GM12891 (cell line): Measurements from ENCODE around the gene BOC.

ENCODE experiments used
- DNase-seq: peaks from one replicate; pipeline ENCODE4 v3.0.0; 2011; ENCODE audit warnings: low spot score; ENCODE audit not compliant: insufficient read length
- FAIRE-seq: peaks from 2 replicates; lab custom pipeline; 2011; peaks lifted over from hg19 to GRCh38; lab: Jason Lieb, UNC
- PAX5 ChIP-seq: IDR thresholded peaks from 2 replicates; pipeline ENCODE4 v1.6.1; 2011; ENCODE audit warnings: low read length, moderate library complexity, mild to moderate bottlenecking; ENCODE audit not compliant: insufficient read depth, severe bottlenecking
- POLR2A ChIP-seq: IDR thresholded peaks from 2 replicates; pipeline ENCODE4 v1.6.1; 2011; ENCODE audit warnings: low read depth, low read length, control low read depth
- POLR2AphosphoS5 ChIP-seq: IDR thresholded peaks from 2 replicates; pipeline ENCODE4 v1.6.1; 2011; ENCODE audit warnings: low read depth, low read length, control low read depth
- POU2F2 ChIP-seq: IDR thresholded peaks from 2 replicates; pipeline ENCODE4 v1.6.1; 2011; ENCODE audit warnings: low read depth, mild to moderate bottlenecking, control low read depth, low read length, moderate library complexity
- SPI1 ChIP-seq: IDR thresholded peaks from 2 replicates; pipeline ENCODE4 v1.6.1; 2011; ENCODE audit warnings: low read depth, low read length, control low read depth
- TAF1 ChIP-seq: IDR thresholded peaks from 2 replicates; pipeline ENCODE4 v1.6.1; 2011; ENCODE audit warnings: low read depth, low read length, control low read depth

Gene BOC

DNA sequence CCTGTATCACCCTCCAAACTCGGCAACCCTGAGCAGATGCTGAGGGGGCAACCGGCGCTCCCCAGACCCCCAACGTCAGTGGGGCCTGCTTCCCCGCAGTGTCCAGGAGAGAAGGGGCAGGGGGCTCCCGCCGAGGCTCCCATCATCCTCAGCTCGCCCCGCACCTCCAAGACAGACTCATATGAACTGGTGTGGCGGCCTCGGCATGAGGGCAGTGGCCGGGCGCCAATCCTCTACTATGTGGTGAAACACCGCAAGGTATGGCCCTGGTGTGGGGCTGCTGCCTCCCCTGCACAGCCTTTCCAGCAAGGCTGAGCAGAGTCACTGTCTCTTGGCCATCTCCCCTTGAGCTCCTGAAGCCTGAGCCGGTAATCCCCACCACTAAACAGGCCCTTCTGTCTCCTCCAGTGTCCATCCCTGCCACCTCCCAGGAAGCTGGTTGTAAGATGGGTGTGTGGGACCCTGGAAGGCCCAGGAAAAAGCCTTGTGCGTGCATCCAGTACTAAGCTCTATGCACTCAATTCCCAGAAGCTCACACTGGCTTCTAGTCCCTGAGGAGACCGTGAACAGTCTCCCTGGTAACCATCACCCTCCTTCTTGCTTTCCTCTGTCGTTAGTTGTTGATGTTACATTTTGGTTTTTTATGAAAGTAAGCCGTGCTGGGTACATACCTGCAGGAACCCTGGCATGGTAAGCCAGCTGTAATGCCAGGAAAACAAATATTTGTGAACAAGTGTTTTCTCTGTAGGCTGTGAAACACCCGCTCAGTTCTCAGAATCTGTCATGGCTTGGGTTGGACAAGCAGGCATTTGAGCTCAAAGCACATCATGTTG is 63.3 kb downstream of the BOC start:
- DNase-seq (no peak), FAIRE-seq (no peak)
- TF ChIP-seq POU2F2: no peak

DNA sequence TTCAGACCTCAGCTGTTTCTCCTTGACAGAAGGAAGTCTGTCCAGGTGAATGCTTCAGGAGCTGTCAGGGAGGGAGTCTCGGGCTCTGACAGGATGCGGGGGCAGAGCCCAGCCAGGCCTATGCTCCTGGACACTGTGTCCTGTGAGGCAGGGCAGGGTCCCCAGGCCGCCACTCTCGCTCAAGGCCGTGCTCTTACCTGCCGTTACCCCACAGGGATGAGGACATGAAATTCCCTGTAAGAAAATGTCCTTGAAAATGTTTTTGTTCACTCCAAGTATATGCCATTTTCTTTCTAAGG is 63.9 kb downstream of the BOC start:
- no peak for FAIRE-seq
- TF ChIP-seq PAX5: no peak
- TF ChIP-seq TAF1: no peak
- TF ChIP-seq POLR2A: no peak
- no peak for TF ChIP-seq POLR2AphosphoS5
- TF ChIP-seq POU2F2: no peak
- TF ChIP-seq SPI1: no peak

GRCh38 chr3:113275583-113275928 is 64.2 kb downstream of the BOC start:
- TF ChIP-seq POLR2AphosphoS5 (no peak), POLR2A (no peak), POU2F2 (no peak), TAF1 (no peak), SPI1 (no peak), PAX5 (no peak)
- FAIRE-seq (no peak), DNase-seq (no peak)

More for the DNA sequence above, 63.9 kb downstream of the BOC start:
- DNase-seq: no peak

GRCh38 chr3:113275929-113276750 is 64.8 kb downstream of the BOC start:
- no peak for TF ChIP-seq POLR2A
- no peak for TF ChIP-seq POU2F2
- TF ChIP-seq SPI1: peak; percentile 84
- no peak for TF ChIP-seq POLR2AphosphoS5
- FAIRE-seq (peak; percentile 95), DNase-seq (peak; percentile 56)

DNA sequence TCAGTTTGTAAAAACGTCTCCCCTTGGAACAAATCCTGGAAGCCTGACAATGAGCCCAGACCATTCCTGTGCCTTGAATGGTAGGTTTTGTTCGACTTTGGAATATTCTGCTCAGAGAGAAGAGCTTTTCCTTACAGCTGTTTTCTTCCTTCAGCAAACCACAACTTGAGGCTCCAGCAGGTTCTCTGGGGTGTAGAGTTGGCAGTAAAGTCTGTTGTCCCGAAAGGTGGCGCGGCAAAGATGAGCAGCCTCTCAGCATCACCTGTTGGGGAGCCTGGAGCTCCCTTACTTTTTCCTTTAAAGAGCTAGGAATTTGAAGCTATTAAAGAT is 65.4 kb downstream of the BOC start:
- DNase-seq (no peak), FAIRE-seq (no peak)
- TF ChIP-seq TAF1: no peak
- TF ChIP-seq POU2F2: no peak
- no peak for TF ChIP-seq SPI1
- no peak for TF ChIP-seq PAX5
- TF ChIP-seq POLR2AphosphoS5: no peak
- TF ChIP-seq POLR2A: no peak

- peak; percentile 69 for FAIRE-seq
- DNase-seq: no peak
- TF ChIP-seq POLR2AphosphoS5 (no peak), POLR2A (no peak), SPI1 (no peak), PAX5 (no peak), POU2F2 (no peak), TAF1 (no peak)
Observed at GRCh38 chr3:113277414-113277813, 66.1 kb downstream of the BOC start.

GRCh38 chr3:113277941-113278598 is 66.7 kb downstream of the BOC start:
- no peak for DNase-seq
- TF ChIP-seq SPI1: no peak
- no peak for TF ChIP-seq POU2F2
- no peak for TF ChIP-seq POLR2A
- no peak for TF ChIP-seq POLR2AphosphoS5
- TF ChIP-seq TAF1: no peak
- no peak for TF ChIP-seq PAX5
- peak; percentile 86 for FAIRE-seq

- FAIRE-seq (no peak), DNase-seq (no peak)
- no peak for TF ChIP-seq POLR2AphosphoS5
- TF ChIP-seq PAX5: no peak
- no peak for TF ChIP-seq SPI1
- TF ChIP-seq POU2F2: no peak
Observed at GRCh38 chr3:113278599-113278955, 67.2 kb downstream of the BOC start.

- no peak for FAIRE-seq
Observed at GRCh38 chr3:113279686-113280085, 68.3 kb downstream of the BOC start.

GRCh38 chr3:113283306-113283705 is 71.9 kb downstream of the BOC start:
- TF ChIP-seq PAX5 (no peak), POU2F2 (no peak), POLR2AphosphoS5 (no peak), POLR2A (no peak), TAF1 (no peak), SPI1 (no peak)
- DNase-seq (no peak), FAIRE-seq (no peak)

More at GRCh38 chr3:113279686-113280085, 68.3 kb downstream of the BOC start:
- no peak for TF ChIP-seq SPI1
- TF ChIP-seq POU2F2: no peak
- no peak for TF ChIP-seq POLR2AphosphoS5
- no peak for TF ChIP-seq PAX5
- no peak for TF ChIP-seq TAF1
- TF ChIP-seq POLR2A: no peak
- DNase-seq: no peak
